Measurements from ENCODE around the gene UBXN7. TPM values are rescaled to one million over a fixed set of nuclear protein-coding genes. Genes with fewer than 3 reads are reported as not detected.

Gene UBXN7
- total RNA-seq, 1 donor from 2014 or later: 106 TPM

GRCh38 chr3:196334982-196335381, 97.2 kb downstream of the UBXN7 start:
- H3K27me3 Mint-ChIP-seq (ENCODE audit: unreplicated experiment): no peaks in the 10 kb centered on the region
- H3K27ac Mint-ChIP-seq (ENCODE audit: unreplicated experiment): no peak overlapping the region
- H3K36me3 Mint-ChIP-seq (ENCODE audit: unreplicated experiment): no peaks in the 10 kb centered on the region
- H3K4me1 Mint-ChIP-seq (ENCODE audit: low read depth, unreplicated experiment): no peaks in the 10 kb centered on the region
- H3K9me3 Mint-ChIP-seq (ENCODE audit: unreplicated experiment): peaks cover 6% of the 10 kb centered on the region
- no peak for DNase-seq
- TF ChIP-seq CTCF (IDR thresholded peaks at IDR 0.05; ENCODE audit: partially characterized antibody, unreplicated experiment): no peak
- H3K4me3 Mint-ChIP-seq (ENCODE audit: unreplicated experiment): no peak overlapping the region

GRCh38 chr3:196332168-196332567, 100.1 kb downstream of the UBXN7 start:
- Mint-ChIP-seq H3K27ac (ENCODE audit: unreplicated experiment) (no peak overlapping the region), H3K9me3 (ENCODE audit: unreplicated experiment) (peaks cover 2% of the 10 kb centered on the region), H3K27me3 (ENCODE audit: unreplicated experiment) (no peaks in the 10 kb centered on the region), H3K4me1 (ENCODE audit: low read depth, unreplicated experiment) (no peaks in the 10 kb centered on the region), H3K36me3 (ENCODE audit: unreplicated experiment) (no peaks in the 10 kb centered on the region), H3K4me3 (ENCODE audit: unreplicated experiment) (no peak overlapping the region)
- DNase-seq: no peak
- no peak for TF ChIP-seq CTCF (IDR thresholded peaks at IDR 0.05; ENCODE audit: partially characterized antibody, unreplicated experiment)

GRCh38 chr3:196327405-196327804, 104.8 kb downstream of the UBXN7 start:
- H3K9me3 Mint-ChIP-seq (ENCODE audit: unreplicated experiment): peaks cover 2% of the 10 kb centered on the region
- no peaks in the 10 kb centered on the region for H3K36me3 Mint-ChIP-seq (ENCODE audit: unreplicated experiment)
- H3K27me3 Mint-ChIP-seq (ENCODE audit: unreplicated experiment): peaks cover under 1% of the 10 kb centered on the region
- no peak overlapping the region for H3K27ac Mint-ChIP-seq (ENCODE audit: unreplicated experiment)
- no peak overlapping the region for H3K4me3 Mint-ChIP-seq (ENCODE audit: unreplicated experiment)
- no peak for DNase-seq
- H3K4me1 Mint-ChIP-seq (ENCODE audit: low read depth, unreplicated experiment): peaks cover 7% of the 10 kb centered on the region
- TF ChIP-seq CTCF (IDR thresholded peaks at IDR 0.05; ENCODE audit: partially characterized antibody, unreplicated experiment): no peak

GRCh38 chr3:196326936-196327335, 105.3 kb downstream of the UBXN7 start:
- peaks cover 7% of the 10 kb centered on the region for H3K4me1 Mint-ChIP-seq (ENCODE audit: low read depth, unreplicated experiment)
- H3K27ac Mint-ChIP-seq (ENCODE audit: unreplicated experiment): no peak overlapping the region
- no peaks in the 10 kb centered on the region for H3K36me3 Mint-ChIP-seq (ENCODE audit: unreplicated experiment)
- no peak overlapping the region for H3K4me3 Mint-ChIP-seq (ENCODE audit: unreplicated experiment)
- DNase-seq: no peak
- TF ChIP-seq CTCF (IDR thresholded peaks at IDR 0.05; ENCODE audit: partially characterized antibody, unreplicated experiment): no peak
- peaks cover 1% of the 10 kb centered on the region for H3K27me3 Mint-ChIP-seq (ENCODE audit: unreplicated experiment)
- peaks cover 2% of the 10 kb centered on the region for H3K9me3 Mint-ChIP-seq (ENCODE audit: unreplicated experiment)

GRCh38 chr3:196323691-196324090, 108.5 kb downstream of the UBXN7 start:
- H3K27me3 Mint-ChIP-seq (ENCODE audit: unreplicated experiment): peaks cover 3% of the 10 kb centered on the region
- H3K27ac Mint-ChIP-seq (ENCODE audit: unreplicated experiment): peak overlapping the region; percentile 65
- no peaks in the 10 kb centered on the region for H3K36me3 Mint-ChIP-seq (ENCODE audit: unreplicated experiment)
- DNase-seq: peak; percentile 71
- peak; percentile 51 for TF ChIP-seq CTCF (IDR thresholded peaks at IDR 0.05; ENCODE audit: partially characterized antibody, unreplicated experiment)
- H3K4me1 Mint-ChIP-seq (ENCODE audit: low read depth, unreplicated experiment): peaks cover 7% of the 10 kb centered on the region
- peaks cover 5% of the 10 kb centered on the region for H3K9me3 Mint-ChIP-seq (ENCODE audit: unreplicated experiment)
- H3K4me3 Mint-ChIP-seq (ENCODE audit: unreplicated experiment): peak overlapping the region; percentile 23
